NCI-H1694 (cell line): ENCODE data around the gene DUSP7.

Experiments used
- DNase-seq: peaks from one replicate; lab custom pipeline; 2025; lab: John Stamatoyannopoulos, UW

Gene DUSP7

DNA sequence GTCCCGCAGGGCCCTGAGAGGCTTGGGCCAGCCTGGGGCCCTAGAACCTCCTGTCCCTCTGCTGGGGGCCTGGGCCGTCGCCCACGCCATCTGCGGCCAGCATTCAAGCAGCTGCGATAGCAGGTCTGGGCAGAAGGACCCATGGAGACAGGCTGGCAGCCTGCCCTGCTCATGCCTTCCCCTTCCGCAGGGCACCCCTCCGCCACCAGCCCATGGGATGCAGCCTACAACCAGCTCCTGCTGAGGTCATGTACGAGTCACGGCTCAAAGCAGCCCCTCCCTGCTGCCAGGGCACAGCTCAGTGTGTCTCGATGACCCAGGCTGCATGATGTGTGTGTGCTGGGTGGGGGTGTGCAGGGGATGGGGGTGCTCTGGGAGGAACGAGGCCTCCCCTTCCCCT is 27.8 kb downstream of the DUSP7 start:
- DNase-seq: peak; percentile 12

DNA sequence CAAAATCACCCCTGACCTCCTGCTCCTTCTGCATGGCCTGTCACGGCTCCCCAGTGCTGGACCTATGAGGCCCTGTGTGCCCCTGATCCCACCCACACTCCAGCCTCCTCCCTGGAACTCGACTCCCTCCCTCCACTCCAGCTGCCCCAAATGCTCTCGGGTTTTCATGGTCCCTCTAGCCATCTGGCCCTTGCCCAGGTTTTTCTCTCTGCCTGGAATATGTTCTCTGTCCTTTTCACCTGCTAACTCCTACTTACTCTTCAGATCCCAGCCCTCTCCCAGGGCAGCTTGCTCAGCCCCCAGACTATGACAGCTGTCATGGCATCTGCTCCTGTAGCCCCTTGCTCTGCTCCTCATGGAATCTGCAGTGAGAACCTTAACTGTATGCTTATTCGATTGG is 30.3 kb downstream of the DUSP7 start:
- DNase-seq: peak; percentile 58

DNA sequence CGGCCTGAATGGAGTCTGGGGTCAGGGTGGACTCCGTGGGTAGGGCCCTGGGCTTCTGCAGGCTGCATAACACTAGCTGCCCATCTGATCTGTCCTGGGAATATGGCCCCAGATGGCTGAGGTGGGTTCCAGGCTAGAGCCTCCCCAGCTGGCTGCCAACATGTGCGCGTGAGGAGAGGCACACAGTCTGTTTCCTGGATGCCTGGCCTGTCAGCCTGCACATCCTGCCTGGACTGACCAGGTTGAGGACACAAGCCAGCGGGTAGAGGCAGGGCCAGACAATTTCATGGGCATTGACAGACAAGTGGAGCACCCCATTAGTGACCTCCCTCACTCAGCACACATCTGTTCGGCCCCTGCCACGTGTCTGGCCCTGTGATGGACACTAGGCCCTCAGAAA is 30.9 kb downstream of the DUSP7 start:
- DNase-seq: no peak

DNA sequence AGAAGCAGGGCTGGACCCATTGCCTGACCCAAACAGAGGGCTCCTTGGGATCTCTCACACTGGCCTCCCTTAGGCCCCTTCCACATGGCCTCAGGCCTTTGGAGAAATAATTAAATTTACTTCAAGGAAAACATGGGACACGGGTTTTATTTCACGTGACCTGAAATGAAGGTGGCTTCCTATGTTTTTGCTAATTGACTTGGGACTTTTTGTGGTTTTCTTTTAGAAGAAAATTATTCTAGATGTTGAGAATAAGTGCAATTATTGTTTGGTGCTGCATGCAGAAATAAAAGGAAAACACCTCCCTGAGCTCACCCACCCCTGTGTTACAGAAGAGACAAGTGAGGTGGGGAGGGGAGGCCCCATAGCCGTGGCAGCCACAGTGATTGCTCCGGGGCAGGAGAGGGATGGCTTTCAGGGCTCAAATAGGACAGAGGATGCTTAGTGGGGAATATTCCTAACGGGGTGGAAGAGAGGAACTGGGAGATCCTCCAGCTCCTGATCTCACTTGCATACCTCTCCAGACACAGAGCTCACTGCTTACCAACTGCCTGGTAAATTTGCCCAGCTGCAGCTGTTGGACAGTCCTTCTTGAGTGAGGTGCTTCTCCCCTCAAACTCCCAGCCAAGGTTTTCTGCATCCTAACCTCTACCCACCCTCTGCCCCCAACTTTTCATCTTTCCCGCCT is 31.5 kb downstream of the DUSP7 start:
- DNase-seq: no peak

DNA sequence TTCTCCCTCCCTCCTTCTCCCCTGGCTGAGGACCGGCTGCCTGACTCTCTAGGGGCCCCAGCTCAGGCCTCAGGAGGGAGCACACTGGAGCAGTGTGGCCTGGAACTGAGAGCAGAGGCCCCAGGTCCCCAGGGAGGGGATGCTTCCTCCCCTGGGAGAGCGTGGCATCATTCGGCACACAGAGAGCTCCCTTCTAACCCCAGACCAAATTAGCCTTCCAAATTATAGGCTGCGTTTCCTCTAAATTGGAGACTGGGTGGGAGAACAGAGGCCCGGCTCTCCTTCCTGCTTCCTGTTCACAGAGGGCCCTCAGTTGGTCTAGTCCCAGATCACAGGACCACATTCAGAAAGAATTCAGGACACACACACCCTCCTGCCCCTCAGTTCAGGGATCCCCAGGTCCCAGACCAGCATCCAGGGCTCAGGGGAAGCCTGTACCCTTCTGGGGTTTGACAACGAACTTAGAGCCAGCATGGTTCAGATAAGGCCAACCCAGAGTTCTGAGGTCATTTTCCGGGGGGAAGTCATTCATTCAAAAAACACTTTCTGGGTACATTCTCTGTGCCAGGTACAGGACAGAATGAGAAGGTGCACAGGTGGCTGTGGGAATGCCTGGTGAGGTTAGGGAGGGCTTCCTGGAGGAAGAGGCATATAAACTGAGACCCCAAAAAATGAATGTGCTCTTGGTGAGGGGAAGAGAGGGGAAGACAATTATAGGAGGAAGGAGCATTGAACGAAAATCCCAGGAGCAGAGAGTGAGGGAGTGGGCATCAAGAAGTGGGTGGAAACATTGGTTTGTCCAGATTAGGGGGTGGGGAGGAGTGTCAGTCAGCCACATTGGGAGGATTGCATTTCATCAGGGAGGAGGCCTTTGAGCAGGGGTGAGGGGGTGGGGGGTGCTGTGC is 32.3 kb downstream of the DUSP7 start:
- no peak for DNase-seq

DNA sequence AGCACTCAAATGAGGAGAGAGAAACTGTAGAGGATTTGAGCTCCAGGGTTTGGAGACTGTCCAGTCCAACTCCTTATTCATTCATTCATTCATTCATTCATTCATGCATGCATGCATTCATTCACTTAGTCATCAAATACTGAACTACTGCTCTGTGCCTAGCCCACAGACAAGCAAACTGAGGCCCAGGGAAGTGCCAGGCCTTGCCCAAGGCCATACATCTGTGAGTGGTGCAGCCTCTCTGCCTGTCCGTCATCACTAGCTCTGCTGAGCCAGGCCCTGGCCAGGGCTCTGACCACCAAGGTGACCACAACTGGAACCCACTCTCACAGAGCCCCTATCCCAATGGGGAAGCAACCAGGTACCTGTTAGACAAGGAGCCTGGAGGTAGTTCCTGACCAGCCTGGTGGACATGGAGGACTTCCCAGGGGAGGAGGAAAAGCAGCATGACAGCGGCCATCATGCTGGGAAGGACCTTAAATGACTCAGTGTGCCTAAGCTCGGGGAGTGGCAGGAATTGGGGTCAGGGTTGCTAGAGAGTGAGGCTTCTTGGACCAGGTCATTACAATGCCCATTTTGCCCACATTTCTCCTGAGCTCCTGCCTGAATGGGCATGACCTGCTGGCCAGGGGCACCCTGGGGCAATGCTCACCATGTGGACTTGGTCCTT is 33.1 kb downstream of the DUSP7 start:
- no peak for DNase-seq

DNA sequence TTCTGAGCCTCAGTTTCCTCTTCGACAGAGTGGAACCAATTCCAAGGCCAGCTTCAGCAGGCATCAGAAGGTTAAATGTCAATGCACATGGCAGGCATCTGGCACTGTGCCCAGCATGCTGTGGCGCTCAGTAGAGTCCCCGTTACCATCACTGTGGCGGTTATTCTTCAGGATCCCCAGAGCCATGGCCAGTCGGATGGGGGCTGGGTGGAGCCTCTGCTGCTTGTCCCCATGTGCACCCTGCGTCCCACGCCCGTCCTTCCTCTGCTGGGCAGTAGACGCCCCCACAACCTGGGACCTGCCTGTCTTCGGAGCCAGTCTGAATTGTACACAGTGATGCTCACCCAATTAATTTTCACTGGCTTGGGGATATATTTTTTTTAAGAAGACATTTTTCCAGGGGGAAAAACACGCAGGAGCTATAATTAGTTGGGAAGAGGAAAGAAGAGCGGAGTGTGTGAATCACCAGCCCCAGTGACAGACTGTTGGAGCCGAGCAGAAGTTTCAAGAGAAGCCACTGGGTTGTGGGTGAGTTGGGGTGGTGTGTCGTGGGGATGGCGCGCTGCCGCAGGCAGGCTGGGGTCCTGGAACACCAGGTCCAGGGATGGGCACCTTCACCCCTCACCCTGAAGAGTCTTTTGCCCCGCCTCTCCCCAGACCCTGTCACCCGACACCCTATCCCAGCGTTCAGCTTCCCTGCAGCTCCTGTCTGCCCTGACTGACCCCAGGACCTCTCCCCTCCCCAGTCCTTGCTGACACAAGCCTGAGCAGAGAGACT is 33.9 kb downstream of the DUSP7 start:
- no peak for DNase-seq

DNA sequence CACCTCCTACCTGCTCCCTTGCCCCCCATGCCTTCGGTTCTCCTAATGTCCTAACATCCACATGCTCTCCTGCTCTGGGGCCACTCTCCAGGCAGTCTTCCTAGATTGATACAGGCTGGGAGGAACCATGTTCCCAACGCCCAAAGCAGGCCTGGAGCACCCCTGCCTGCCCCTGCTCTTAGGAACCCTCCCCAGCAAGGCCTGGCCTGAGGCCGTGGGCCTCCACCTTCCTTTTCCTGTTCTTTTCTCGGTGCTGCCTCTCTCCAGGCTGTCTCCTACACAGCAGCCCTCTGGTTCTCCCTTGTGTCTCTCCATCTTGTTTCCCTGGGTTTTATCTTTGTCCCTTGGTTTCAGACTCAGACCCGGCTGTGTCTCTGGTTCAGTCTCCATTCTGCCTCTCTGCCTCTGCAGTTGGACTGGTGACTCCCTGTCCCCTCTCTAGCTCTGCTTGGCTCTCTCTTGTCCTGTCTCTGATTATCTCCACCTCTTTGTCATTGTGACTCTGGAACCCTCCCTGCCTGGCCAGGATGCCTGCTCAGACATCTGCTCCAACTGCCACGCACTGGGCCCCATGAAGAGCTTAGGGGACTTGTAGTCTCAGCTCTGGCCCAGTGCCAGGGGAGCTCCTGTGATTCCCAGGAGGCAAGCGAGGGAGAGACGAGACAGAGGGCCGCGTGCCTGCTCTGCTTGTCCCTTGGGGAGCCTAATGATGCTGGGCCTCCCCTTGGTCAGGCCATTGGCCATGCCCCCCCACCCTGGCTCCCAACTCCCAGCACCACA is 34.7 kb downstream of the DUSP7 start:
- DNase-seq: peak; percentile 59

DNA sequence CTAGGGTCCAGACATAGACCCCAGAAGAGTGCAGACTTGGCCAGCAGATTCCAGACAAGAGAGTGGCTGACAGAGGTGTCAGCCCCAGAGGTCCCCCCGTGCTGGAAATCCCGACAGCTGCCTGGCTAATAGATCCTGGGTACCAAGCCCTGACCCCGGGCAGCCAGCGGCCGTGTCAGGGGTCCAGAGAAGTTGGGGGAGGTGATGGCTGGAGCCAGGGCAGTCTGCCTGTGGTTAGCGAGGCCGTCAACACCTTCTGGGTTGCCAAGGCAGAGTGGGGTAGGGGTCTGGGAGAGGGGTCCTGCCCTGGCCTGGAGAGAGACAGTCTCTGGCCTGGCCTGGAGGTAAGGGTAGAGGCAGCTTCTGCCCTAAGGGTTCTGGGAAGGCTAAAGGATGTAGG is 35.6 kb downstream of the DUSP7 start:
- DNase-seq: no peak

DNA sequence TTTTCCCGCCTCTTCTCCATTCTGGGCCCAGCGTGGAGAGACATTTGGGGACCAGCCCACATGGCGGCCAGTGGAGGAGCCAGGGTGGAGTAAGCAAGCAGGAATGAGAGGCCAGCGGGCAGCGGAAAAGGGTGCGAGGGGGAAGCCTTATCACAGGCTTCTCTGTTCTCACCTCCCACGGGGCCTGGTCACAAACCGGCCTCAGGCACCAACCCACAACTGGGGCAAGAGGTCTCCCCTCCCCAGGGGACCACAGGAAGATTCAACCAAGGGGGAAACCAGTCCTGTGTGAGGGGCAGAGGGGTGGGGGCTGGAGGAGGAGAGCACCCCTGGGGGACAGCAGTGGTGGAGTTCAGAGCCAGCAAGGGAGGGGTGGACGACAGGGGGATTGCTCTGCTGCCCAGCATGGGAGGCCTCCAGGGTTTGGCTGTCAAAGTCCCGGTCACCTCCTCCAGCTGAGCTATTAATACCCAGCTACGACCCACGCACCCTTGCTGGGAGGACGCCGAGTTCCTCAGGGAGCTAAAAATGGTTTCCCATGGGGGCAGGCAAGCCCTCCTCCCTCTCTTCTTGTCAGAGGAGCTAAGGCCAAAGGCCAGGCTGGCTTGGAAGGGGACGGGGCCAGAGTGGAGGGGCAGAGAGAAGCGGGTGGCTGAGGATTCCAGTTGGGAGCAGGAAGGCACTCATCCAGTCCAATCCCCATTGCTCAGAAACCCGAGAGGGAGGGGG is 36.9 kb downstream of the DUSP7 start:
- DNase-seq: no peak

DNA sequence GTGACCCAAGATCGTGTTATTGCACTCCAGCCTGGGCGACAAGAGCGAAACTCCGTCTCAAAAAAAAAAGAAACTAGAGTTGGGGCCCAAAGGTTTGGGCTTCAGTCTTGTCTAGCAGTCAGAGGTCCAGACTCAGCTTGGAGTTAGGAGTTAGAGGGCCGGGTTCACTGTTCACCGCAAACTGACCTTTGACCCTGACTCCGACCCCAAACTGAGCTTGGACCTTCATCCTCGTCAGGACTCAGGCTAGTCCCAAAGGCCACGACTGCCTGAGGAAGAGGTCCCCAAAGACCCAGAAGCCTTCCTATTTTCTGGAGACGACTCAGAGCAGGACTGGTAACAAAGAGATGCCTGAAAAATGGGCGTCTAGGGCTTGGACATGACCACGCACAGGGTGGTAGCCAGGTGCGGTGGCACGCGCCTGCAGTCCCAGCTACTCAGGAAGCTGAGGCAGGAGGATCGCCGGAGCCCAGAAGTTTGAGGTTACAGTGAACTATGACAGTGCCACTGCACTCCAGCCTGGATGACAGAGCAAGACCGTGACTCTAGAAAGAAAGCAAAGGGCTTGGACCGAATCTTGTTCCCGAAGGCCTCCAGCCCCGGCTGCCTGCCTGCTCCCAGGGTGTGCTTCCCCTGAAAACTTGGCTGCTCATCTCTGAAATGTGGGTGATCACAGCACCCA is 37.9 kb downstream of the DUSP7 start:
- no peak for DNase-seq

DNA sequence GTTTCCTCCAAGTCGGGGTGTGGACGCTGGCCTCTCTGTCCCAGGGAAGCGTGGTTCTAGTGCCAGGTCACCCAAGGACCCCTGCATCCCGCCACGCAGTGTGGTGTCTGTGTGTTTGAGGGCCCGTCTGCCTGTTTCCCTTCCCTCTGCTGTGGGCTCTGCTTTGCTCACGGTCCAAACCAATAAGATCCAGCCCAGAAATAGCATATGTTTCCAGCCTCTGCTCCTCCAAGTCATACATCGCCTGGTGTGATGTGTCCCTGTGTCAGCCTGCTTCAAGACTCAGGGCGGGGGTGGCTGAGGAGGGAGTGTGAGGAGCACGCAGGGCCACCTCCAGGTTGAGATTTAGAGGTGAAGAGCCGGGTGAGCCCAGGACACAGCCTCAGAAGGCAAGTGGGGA is 38.8 kb downstream of the DUSP7 start:
- DNase-seq: no peak

DNA sequence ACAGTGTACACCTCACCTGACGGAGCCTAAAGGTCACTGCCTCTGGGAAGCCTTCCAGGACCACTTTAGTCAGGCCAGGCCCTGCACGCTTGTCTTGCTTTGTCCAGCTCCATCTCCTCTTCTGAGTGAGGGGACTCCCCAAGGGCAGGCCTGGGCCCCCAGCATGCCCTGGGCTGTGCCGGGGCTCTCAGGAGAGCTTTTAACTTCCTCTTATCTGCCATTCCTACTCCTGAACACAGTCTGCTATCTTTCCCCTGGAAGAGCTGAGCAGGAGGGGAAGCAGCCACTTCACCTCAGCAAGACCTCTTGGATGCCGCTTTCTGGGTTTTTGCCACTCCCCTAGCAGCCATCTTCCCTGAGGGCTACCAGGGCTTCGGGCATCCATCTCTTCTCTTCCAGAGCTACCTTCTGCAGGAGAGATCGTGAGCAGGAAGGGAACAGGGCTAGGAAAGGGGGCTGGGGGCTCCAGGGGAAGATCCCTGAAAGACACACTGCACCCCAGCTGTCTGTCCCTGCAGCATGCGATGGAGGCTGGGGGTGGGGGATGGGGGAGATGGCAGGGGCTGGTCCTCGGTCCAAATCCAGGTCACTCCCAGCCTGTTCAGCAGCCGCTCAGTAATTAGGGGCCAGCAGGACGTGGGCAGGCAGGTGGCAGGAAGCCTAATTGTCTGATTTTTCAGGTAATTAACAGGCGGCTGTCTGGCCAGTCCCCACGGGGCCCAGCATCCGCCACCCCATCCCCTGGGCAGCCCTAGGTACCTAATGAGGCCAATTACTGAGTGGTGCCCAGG is 40.7 kb downstream of the DUSP7 start:
- DNase-seq: no peak

DNA sequence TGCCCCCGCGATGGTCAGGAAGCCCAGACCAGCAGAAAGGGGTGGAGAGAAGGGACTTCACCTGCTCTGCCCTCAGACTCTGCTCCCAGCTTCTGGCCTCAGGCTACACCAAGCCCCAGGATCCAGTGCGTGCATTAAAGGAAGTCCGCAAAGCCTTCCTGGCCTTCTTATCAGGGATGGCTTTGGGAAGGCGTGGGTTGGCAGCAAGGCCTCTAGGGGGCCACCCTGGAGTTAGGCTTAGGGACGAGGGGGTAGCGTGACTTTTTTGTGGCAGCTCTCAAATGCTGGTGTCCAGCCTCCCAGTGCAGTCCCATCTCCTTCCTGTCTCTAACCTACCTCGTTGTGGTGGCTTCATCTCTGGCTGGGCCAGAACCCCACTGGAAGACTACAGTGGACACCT is 41.8 kb downstream of the DUSP7 start:
- DNase-seq: no peak

DNA sequence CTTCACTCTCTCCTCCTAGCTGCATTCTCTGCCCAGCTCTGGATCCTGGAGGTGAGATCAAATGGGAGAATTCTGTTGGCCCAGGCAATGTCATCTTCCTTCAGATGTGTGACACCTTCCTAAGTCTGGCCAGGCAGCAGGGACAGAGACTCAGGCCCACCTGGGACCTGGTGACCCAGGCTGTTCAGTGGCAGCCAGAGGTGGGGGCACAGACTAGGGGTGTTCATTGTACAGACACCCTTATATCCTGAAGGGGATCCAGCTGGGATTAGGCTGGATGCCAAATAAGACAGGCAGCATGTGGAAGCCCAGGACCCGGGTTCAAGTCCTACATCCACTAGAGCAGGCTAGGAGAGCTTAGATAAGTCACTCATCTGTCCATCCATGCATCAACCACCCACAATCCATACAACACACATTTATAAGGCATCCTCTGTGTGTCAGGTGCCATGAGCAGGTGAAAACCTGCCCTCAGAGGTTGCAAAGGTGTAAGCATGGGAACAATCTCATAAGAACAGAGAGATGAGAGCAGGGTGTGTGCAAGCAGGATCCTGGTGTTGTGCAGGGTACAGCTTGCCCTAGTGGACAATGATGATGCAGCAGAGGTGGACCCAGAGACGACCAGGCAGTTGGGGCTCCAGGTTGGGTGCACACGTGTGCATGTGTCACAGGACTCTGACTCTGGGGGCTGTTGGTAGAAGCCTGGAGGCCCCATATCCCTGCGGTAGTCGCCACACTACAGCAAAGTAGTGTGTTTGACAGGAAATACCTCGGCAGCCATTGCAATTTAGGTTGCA is 42.4 kb downstream of the DUSP7 start:
- no peak for DNase-seq

DNA sequence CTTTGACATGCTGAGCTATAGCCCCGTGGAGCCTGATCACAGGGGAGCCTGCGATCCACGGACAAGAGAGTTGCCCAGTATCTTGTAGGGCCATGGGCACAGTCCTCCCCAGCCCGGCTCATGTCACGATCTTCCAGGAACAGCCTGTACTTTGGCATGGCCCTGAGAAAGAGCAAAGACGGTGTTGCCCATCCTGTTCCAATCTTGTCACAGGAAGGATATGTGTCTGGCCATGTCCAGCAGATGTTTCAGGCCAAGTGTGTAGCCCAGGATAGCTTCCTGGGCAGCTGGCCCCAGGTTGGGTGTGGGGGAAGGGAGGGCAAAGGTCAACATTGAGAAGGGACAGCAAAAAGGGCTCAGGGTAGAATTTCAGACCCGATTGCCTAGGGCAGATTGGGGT is 43.7 kb downstream of the DUSP7 start:
- no peak for DNase-seq

DNA sequence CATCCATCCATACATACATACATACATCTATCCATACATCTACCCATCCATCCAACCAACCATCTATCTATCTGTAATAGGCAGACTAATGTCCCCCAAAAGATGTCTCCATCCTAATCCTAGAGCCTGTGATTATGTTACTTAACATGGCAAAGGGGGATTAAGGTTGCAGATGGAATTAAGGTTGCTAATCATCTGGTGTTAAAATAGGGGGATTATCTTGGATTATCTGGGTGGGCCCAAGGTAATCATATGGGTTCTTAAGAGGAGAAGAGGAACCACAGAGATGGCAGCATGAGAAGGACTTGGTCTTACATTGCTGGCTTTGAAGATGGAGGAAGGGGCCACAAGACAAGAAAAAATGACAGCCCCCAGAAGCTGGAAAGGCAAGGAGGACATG is 45.9 kb downstream of the DUSP7 start:
- DNase-seq: no peak

DNA sequence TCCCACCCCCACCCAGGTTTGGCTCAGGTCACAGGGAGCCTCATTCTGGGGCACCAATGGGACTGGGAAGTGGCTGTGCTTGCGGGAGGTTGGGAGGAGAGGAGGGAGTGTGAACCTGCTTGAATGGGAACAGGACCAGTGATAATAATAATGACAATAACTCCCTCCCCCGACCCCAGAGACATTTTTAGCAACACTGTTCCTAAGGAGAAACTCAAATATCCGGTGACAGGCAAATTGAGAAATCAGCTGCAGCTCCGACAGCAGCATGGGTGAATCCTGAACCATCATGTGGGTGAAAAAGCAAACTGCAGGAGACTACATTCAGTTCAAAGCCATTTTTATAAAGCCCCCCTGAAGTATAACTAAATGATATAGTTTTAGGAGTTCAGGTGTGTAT is 49.1 kb downstream of the DUSP7 start:
- no peak for DNase-seq

DNA sequence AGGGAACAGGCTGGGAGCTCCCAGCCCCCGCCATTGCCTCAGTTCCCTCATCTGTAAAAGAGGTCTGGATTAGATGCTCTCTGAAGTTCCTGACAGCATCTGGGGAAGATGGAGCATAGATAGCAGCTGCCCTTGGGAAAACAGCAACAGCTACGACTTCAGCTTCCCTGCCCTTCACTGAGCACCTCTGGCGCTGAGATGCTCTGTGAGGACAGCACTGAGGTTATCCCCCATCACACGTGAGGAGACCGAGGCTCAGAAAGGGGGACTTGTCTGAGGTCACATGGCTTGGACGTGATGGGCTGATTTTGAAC is 49.6 kb downstream of the DUSP7 start:
- no peak for DNase-seq
